T-helper 2 cell (primary cell): ENCODE measurements around the gene DEAF1.
"Not testable (repeated sequence)": the region's sequence is repeated elsewhere in the genome, so short reads cannot be mapped to it uniquely, and the experiment has no call there.

Source experiments
- DNase-seq, 5 experiments: peaks; one replicate each; pipeline versions ENCODE4 v3.0.0 to v3.0.0-alpha.2; 2012 to 2022

The DEAF1 gene

DNA sequence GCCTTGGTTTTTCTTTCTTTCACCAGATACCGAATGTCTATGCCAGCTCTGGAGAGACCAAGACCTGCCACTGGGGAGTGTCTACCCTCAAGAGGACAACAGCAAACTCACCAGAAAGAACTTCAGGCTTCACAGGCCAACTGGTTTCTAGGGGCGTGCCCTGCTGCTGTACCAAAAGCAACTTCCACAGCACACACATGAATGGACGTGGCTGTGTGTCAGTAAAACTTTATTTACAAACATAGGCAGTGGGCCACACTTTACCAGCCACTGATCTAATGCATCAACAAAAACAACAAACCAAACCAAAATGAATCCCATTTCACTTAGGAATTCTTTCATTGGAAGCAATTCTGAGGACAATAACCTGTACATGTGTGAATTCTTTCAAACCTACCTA lies 16.7 kb downstream of the DEAF1 start:
- no peak for DNase-seq

GRCh38 chr11:674406-674805 lies 20.6 kb downstream of the DEAF1 start:
- no peak for DNase-seq

GRCh38 chr11:673866-674265 lies 21.2 kb downstream of the DEAF1 start:
- DNase-seq: no peak

DNA sequence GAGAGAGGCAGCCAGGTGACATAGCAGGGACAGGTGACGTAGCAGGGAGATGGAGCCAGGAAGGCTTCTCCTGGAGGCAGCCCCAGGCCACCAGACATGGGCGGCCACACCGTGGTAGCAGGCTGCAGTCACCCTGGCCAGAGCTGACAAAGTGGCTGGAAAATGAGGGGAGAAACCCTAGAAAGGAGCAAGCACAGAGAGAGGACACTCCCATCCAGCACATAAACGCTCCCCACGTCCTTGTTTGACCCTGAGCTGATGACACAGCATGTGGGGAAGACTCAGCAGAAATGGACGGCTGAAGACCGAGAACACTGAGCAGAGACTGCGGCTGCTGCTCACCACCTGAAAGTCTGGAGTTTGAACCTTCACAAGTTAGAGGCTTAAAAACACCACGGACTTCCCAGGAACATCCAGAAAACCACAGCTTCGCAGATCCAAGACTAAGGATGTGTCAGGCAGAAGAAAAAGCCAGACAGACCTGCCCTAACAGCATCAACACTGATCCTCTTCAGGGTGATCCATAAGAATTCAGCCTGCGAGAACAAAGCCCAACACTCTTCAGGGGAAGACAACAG lies 29.2 kb downstream of the DEAF1 start:
- DNase-seq: no peak

DNA sequence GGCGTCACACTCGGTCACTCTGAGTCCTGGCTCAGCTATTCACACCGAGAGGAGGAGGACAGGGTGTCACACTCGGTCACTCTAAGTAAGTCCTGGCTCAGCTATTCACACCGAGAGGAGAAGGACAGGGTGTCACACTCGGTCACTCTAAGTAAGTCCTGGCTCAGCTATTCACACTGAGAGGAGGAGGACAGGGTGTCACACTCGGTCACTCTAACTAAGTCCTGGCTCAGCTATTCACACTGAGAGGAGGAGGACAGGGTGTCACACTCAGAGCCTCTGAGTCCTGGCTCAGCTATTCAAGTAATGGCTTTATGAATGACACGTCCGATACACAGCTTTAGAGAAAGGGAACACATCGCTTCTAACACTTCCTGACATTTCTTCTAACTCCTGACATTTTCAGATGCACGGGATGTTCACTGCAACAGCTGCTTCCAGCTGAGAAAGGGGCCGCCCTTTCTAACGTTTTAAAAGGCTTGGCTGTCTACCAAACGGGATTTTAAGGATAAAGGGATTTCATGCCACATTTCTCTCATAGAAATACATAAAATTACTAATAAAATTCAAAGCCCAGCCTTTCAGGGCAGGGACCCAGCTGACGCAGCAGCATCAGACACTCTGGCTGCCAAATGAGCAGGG lies 29.8 kb downstream of the DEAF1 start:
- DNase-seq: no peak

- peak in 3 of 5 experiments; percentile 15 to 26 (median 16) for DNase-seq
Measured at GRCh38 chr11:662689-663274, 32.2 kb downstream of the DEAF1 start.

DNA sequence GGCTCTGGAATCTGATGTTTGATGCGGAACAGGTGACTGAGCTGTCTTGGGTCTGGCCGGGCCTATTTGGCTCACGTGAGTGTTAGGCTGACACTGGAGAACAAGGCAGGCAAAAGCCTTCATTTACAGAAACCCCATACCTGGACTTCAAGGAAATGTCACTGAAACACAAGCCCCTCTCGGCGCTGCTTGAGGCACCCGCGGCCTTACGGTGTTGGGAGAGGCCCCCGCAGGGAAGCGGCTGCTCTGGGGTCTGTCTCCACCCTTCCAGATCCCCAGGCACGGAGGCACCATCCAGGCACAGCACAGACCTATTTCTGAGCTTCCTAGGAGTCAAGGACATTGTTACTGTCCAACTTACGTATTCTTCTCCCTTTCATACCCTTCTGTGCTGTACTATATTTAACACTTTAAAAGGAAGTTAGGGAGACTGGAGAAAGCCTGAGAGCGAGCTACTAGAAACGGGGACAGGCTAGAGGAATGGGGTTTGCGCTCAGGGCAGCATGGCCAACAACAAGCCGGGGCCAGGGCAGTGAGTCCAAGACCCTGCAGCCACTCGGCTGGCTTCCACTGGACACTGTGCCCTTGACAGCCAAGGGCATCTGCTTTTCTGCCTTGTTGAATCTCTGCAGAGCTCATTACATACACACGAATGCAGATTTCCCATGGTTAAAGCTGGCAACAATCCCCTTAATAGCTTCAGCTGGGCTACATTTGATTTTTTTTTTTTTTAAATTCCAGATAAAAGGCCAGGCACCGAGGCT lies 34.2 kb downstream of the DEAF1 start:
- DNase-seq: no peak

GRCh38 chr11:660281-660680 lies 34.7 kb downstream of the DEAF1 start:
- DNase-seq: no peak

DNA sequence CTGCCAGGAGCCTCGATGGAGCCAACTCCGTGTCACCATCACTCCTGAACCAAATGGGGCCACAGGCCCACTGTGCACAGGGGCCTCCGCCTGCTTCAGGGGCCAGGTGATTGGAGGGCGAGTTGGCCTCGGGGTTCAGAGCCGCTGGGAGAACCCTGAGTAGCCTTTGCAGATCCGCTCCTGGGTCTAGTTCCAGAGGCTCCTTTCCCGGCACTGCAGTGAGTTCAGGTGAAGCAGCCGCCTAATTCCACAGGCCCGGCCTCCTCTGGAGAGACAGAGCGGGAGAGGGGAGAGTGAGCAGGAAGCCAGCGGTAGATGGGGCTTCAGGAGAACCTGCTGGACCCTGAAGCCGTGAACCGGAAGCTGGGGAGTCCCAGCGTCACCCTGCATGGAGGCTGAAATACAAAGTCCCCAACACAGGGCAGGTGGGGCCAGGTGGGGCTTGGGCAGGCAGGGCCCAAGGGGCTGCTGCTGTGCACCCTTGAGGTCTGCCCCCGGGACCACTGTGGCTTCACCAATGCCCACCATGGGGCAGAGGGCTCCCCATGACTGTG lies 35.4 kb downstream of the DEAF1 start:
- DNase-seq: no peak

GRCh38 chr11:657691-658126 lies 37.3 kb downstream of the DEAF1 start:
- DNase-seq: no peak

DNA sequence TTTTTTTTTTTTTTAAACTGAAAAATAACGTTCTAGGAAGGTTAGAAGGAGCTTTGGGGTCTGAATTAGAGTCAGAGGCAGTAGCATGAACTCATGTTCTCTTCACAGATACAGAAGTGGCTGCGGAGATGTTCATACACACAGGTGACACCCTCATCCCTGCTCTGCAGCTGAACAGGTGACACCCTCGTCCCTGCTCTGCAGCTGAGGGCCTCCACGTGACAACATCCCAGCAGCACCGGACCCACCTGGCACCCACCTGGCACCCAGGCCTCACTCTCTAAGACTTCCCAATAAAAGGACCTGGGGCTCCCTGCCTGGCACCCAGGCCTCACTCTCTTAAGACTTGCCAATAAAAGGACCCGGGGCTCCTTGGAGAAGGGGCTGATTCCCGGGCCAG lies 38.2 kb downstream of the DEAF1 start:
- DNase-seq: no peak

DNA sequence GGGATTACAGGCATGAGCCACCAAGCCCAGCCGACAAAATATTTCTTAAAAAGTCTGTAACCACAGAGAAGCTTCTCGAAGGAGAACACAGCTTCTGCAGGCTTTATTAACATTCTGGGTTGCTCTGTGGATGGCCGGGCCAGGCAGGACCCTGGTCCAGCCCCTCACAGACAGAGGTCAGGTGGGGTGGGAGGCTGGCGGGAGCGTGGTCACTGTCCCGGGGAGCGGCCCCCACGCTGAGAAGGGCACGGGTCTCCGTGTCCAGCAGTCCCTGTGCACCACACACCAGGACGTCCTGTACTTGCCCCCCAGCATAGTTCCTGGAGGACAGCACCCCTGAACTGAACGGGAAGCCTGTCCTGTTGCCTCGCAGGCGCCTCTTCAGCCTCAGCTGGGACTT lies 38.6 kb downstream of the DEAF1 start:
- DNase-seq: no peak

GRCh38 chr11:655036-655726 lies 39.8 kb downstream of the DEAF1 start:
- DNase-seq: no peak

GRCh38 chr11:654444-654843 lies 40.6 kb downstream of the DEAF1 start:
- DNase-seq: not testable (repeated sequence)

GRCh38 chr11:653837-654236 lies 41.2 kb downstream of the DEAF1 start:
- DNase-seq: no peak

DNA sequence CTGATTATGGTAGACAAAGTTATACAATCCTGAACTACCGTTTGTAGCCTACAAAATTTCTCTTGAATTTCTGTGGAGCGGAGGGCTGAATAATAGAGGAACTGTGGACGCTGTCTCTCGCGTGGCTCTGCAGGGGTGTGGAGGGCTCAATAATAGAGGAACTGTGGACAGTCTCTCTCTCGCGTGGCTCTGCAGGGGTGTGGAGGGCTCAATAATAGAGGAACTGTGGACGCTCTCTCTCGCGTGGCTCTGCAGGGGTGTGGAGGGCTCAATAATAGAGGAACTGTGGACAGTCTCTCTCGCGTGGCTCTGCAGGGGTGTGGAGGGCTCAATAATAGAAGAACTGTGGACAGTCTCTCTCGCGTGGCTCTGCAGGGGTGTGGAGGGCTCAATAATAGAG lies 41.9 kb downstream of the DEAF1 start:
- DNase-seq: not testable (repeated sequence)

DNA sequence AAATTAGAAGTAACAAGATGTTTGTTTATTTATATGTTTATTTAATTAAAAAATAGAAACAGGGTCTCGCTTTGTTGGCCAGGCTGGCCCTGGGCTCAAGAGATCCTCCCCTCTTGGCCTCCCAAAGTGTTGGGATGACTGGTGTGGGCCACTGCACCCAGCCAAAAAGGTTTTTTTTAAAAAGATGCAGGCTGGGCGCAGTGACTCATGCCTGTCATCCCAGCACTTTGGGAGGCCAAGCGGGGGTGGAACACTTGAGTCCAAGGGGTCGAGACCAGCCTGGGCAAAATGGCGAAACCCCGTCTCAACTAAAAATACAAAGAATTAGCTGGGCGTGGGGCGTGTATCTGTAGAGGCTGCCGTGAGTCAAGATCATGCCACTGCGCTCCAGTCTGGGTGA lies 44.5 kb downstream of the DEAF1 start:
- no peak for DNase-seq

- not testable (repeated sequence) for DNase-seq
Measured at GRCh38 chr11:647672-648158, 47.3 kb downstream of the DEAF1 start.

- no peak for DNase-seq
Measured at GRCh38 chr11:646214-646613, 48.8 kb downstream of the DEAF1 start.

GRCh38 chr11:645536-645935 lies 49.5 kb downstream of the DEAF1 start:
- no peak for DNase-seq

DNA sequence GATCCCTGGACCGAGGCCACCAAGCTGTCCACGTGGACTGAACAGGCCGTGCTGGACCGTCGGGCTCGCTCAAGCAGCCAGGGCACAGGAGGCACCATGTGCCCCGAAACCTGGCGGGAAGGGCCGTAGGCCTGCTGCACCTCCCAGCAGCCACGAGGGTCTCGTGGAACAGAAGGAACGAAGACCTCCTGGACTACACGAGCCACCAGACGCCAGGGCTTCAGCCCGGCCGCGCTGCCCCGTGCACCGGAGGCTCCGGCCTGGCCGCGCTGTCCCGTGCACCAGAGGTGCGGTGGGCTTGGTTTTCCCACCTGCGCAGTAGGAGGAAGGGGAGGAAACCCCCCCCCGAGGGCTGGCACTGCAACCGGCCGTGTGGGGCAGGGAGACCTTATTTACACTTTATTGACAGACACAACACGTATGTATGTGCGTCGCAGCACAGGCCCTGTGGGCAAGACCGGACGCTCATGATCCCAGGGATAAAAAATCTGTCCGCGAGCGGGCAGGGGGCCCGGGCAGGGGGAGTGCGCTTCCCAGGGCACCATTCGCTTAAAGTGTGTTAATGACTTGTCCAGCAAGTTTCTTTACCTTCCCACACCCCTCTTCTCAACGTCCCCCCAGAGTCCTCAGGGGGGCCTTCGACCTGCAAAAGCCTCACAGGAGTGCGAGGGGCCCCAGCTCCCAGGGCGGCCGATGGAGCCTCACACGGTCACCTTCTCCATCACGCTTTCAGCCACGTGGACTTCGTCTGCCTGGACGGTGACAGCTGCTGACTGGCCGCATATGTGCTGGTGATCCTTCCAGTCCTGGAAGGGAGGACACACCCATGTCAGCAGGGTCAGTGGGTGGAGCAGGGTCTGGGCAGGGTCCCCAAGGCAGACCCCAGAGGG lies 50.9 kb downstream of the DEAF1 start:
- DNase-seq: no peak

DNA sequence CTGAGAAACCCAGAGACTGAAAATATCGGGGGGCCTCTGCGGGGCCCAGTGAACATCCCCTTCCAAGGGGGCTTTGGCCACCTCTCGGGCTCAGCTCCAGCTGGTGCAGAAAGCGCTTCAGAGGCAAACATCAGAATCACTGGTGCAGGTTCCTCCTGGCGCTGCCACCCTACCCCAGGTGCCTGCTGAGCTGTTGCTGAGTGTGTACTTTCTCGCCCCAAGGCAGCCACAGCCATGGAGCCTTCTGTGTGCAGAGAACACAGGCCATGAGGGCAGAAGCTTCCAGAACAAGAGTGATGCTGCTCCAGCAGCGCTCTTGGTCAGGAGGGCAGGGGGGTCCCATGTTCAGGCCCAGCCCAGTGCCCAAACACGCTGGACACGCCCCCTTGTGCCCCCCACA lies 51.7 kb downstream of the DEAF1 start:
- DNase-seq: no peak
